Ovary (tissue), 3 donors: Measurements from ENCODE around the gene TTC32.

Experiments used
- CTCF ChIP-seq, 3 donors: fragments of 450-650 bp in 2 of 3; fragments of 200-600 bp in 1 of 3; IDR thresholded peaks; one replicate each; pipeline versions ENCODE4 v1.5.1 to v1.8.0; 2016 to 2022; ENCODE audit warnings: antibody characterized with exemption in 3 of 3, mild to moderate bottlenecking in 1 of 3
- POLR2A ChIP-seq: fragments of 450-650 bp; IDR thresholded peaks from one replicate; pipeline ENCODE4 v1.6.1; 2017; ENCODE audit warnings: antibody characterized with exemption, mild to moderate bottlenecking, moderate library complexity
- donor health status: DM: no; HTN: no; CAD: no.

GRCh38 chr2:19876751-19877150 lies 25.0 kb downstream of the TTC32 start:
- no peak for TF ChIP-seq CTCF (IDR thresholded peaks at IDR 0.05)
- no peak for TF ChIP-seq POLR2A
